SU-DHL-6 (cell line): ENCODE measurements around the gene CHCHD2.
"Not testable (repeated sequence)": the region's sequence is repeated elsewhere in the genome, so short reads cannot be mapped to it uniquely, and the experiment has no call there.

Experiments
- EZH2phosphoT487 ChIP-seq: fragments of 200-600 bp; sonication (generic), shearing (Covaris generic); conservative IDR thresholded peaks from 2 replicates; pipeline ENCODE4 v1.6.1; 2018; ENCODE audit warnings: mild to moderate bottlenecking, antibody characterized with exemption, low read length, moderate library complexity, mixed read lengths
- TF ChIP-seq, protein P1 (sequence below): fragments of 200-600 bp; sonication (generic); IDR thresholded peaks from one replicate; pipeline ENCODE4 v1.5.1; 2017; ENCODE audit warnings: antibody characterized with exemption, mild to moderate bottlenecking, low read length, moderate library complexity; ENCODE audit not compliant: insufficient read depth, poor library complexity, severe bottlenecking

- TF ChIP-seq, protein P1, sequence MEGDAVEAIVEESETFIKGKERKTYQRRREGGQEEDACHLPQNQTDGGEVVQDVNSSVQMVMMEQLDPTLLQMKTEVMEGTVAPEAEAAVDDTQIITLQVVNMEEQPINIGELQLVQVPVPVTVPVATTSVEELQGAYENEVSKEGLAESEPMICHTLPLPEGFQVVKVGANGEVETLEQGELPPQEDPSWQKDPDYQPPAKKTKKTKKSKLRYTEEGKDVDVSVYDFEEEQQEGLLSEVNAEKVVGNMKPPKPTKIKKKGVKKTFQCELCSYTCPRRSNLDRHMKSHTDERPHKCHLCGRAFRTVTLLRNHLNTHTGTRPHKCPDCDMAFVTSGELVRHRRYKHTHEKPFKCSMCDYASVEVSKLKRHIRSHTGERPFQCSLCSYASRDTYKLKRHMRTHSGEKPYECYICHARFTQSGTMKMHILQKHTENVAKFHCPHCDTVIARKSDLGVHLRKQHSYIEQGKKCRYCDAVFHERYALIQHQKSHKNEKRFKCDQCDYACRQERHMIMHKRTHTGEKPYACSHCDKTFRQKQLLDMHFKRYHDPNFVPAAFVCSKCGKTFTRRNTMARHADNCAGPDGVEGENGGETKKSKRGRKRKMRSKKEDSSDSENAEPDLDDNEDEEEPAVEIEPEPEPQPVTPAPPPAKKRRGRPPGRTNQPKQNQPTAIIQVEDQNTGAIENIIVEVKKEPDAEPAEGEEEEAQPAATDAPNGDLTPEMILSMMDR, result not testable (repeated sequence)
- TF ChIP-seq EZH2phosphoT487, result not testable (repeated sequence)
Measured at GRCh38 chr7:56066376-56066775, 39.9 kb downstream of the CHCHD2 start.
